OCI-LY3 (cell line): ENCODE measurements around the gene FALEC.
A peak's percentile ranks its signal among the peaks of the same experiment; 100 is the strongest.

Experiments used
- H2AFZ ChIP-seq: fragments of 200-600, 300-600 bp; shearing (Covaris generic); 2 replicates; pipeline ENCODE4 v1.6.0; 2014; ENCODE audit warnings: antibody characterized with exemption, low read depth, low read length
- H3K27ac ChIP-seq: fragments of 200-600, 300-600 bp; sonication (generic); 2 replicates; pipeline ENCODE4 v1.5.1; 2014; ENCODE audit warnings: mild to moderate bottlenecking, low read length, moderate library complexity, mixed read lengths
- H3K27me3 ChIP-seq: fragments of 200-600, 300-600 bp; sonication (generic); 2 replicates; pipeline ENCODE4 v1.6.1; 2014; ENCODE audit warnings: low read depth, low read length, mixed read lengths
- H3K36me3 ChIP-seq: fragments of 200-600, 300-600 bp; sonication (generic); replicated peaks from 2 replicates; pipeline ENCODE3; 2014; ENCODE audit warnings: low read depth, low read length, mixed read lengths
- H3K4me1 ChIP-seq: fragments of 300-600, 200-600 bp; sonication (generic); 2 replicates; pipeline ENCODE4 v1.6.1; 2014; ENCODE audit warnings: low read length, mixed read lengths
- H3K4me2 ChIP-seq: fragments of 200-600, 300-600 bp; sonication (generic); 2 replicates; pipeline ENCODE4 v1.6.1; 2014; ENCODE audit warnings: low read length, mixed read lengths
- H3K4me3 ChIP-seq: fragments of 300-600, 200-600 bp; sonication (generic); 2 replicates; pipeline ENCODE4 v1.5.1; 2014; ENCODE audit warnings: antibody characterized with exemption, mild to moderate bottlenecking, low read length, moderate library complexity
- H3K79me2 ChIP-seq: fragments of 300-600, 200-600 bp; shearing (Covaris generic); 2 replicates; pipeline ENCODE4 v1.6.1; 2014; ENCODE audit warnings: mild to moderate bottlenecking, low read length, mixed read lengths
- H3K9ac ChIP-seq: fragments of 300-600, 200-600 bp; shearing (Covaris generic); 2 replicates; pipeline ENCODE4 v1.6.0; 2014; ENCODE audit warnings: mild to moderate bottlenecking, low read length, moderate library complexity
- H3K9me3 ChIP-seq: fragments of 200-600, 300-600 bp; shearing (Covaris generic); 2 replicates; pipeline ENCODE4 v1.6.1; 2014; ENCODE audit warnings: low read length, mixed read lengths; ENCODE audit not compliant: insufficient read depth
- H4K20me1 ChIP-seq: fragments of 200-600, 300-600 bp; sonication (generic); 2 replicates; pipeline ENCODE4 v1.6.1; 2016; ENCODE audit warnings: low read length, mixed read lengths; ENCODE audit not compliant: insufficient read depth
- EZH2phosphoT487 ChIP-seq: fragments of 200-600 bp; shearing (Covaris generic); IDR thresholded peaks from 2 replicates; pipeline ENCODE4 v1.6.1; 2018; ENCODE audit warnings: antibody characterized with exemption, mixed run types, low read depth
- TF ChIP-seq, protein P1 (sequence below): fragments of 200-600, 300-600 bp; sonication (generic); IDR thresholded peaks from 2 replicates; pipeline ENCODE4 v1.5.1; 2014; ENCODE audit warnings: antibody characterized with exemption, low read length, low read depth

The FALEC gene

GRCh38 chr1:150530491-150531159, 15.1 kb downstream of the FALEC start:
- Histone ChIP-seq H3K27ac (no peak overlapping the region), H3K4me3 (no peak overlapping the region), H3K79me2 (no peaks in the 10 kb centered on the region), H3K27me3 (no peaks in the 10 kb centered on the region), H3K4me2 (no peak overlapping the region), H3K9me3 (no peaks in the 10 kb centered on the region), H3K4me1 (peaks cover 9% of the 10 kb centered on the region; the same call in 1 of the 2 replicates), H3K36me3 (no peaks in the 10 kb centered on the region), H4K20me1 (no peaks in the 10 kb centered on the region), H3K9ac (no peak overlapping the region), H2AFZ (no peak overlapping the region)
- TF ChIP-seq EZH2phosphoT487: no peak
- TF ChIP-seq, protein P1, sequence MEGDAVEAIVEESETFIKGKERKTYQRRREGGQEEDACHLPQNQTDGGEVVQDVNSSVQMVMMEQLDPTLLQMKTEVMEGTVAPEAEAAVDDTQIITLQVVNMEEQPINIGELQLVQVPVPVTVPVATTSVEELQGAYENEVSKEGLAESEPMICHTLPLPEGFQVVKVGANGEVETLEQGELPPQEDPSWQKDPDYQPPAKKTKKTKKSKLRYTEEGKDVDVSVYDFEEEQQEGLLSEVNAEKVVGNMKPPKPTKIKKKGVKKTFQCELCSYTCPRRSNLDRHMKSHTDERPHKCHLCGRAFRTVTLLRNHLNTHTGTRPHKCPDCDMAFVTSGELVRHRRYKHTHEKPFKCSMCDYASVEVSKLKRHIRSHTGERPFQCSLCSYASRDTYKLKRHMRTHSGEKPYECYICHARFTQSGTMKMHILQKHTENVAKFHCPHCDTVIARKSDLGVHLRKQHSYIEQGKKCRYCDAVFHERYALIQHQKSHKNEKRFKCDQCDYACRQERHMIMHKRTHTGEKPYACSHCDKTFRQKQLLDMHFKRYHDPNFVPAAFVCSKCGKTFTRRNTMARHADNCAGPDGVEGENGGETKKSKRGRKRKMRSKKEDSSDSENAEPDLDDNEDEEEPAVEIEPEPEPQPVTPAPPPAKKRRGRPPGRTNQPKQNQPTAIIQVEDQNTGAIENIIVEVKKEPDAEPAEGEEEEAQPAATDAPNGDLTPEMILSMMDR: no peak

GRCh38 chr1:150532860-150533259, 17.3 kb downstream of the FALEC start:
- H2AFZ ChIP-seq: no peak overlapping the region
- H3K4me2 ChIP-seq: no peak overlapping the region
- no peaks in the 10 kb centered on the region for H3K9me3 ChIP-seq
- H3K27me3 ChIP-seq: no peaks in the 10 kb centered on the region
- H3K4me1 ChIP-seq: peaks cover 9% of the 10 kb centered on the region; the same call in 1 of the 2 replicates
- no peaks in the 10 kb centered on the region for H3K36me3 ChIP-seq
- no peak overlapping the region for H3K9ac ChIP-seq
- TF ChIP-seq, protein P1: 0 out of 2 replicates have a peak, but pooled peaks have one; percentile 23
- TF ChIP-seq EZH2phosphoT487: no peak
- H3K27ac ChIP-seq: no peak overlapping the region
- H3K79me2 ChIP-seq: no peaks in the 10 kb centered on the region
- H3K4me3 ChIP-seq: no peak overlapping the region
- no peaks in the 10 kb centered on the region for H4K20me1 ChIP-seq

DNA sequence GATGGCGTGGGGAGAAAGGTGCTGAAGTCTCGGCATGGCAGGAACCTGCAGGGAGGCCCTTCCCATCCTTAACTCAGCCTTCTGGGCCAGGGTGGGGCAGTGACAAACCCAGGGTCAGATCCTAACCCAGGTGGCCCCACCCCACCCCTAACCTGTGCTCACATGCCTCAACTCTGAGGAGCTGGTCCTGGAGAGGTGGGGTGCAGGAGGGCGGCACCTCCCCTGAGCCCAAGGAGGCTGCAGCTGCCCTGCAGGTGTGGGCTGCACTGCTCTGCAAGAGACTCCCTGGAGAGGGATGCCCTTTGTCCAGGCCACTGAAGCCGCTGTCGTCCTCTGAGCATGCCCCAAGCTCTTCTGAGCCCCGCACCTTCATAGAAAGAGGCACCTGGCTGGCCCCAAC, 18.4 kb downstream of the FALEC start:
- no peak overlapping the region for H3K9ac ChIP-seq
- no peak for TF ChIP-seq EZH2phosphoT487
- TF ChIP-seq, protein P1: no peak
- H3K4me2 ChIP-seq: no peak overlapping the region
- H2AFZ ChIP-seq: no peak overlapping the region
- no peaks in the 10 kb centered on the region for H3K27me3 ChIP-seq
- no peaks in the 10 kb centered on the region for H3K79me2 ChIP-seq
- no peaks in the 10 kb centered on the region for H3K9me3 ChIP-seq
- peaks cover 9% of the 10 kb centered on the region; the same call in 1 of the 2 replicates for H3K4me1 ChIP-seq
- no peaks in the 10 kb centered on the region for H3K36me3 ChIP-seq
- H4K20me1 ChIP-seq: no peaks in the 10 kb centered on the region
- H3K4me3 ChIP-seq: no peak overlapping the region
- no peak overlapping the region for H3K27ac ChIP-seq

GRCh38 chr1:150535511-150536287, 20.1 kb downstream of the FALEC start:
- H2AFZ ChIP-seq: no peak overlapping the region
- TF ChIP-seq EZH2phosphoT487: no peak
- TF ChIP-seq, protein P1: no peak
- no peaks in the 10 kb centered on the region for H3K27me3 ChIP-seq
- no peaks in the 10 kb centered on the region for H3K4me1 ChIP-seq
- H3K27ac ChIP-seq: no peak overlapping the region
- no peaks in the 10 kb centered on the region for H4K20me1 ChIP-seq
- no peak overlapping the region for H3K4me2 ChIP-seq
- H3K79me2 ChIP-seq: no peaks in the 10 kb centered on the region
- H3K9ac ChIP-seq: no peak overlapping the region
- H3K4me3 ChIP-seq: no peak overlapping the region
- H3K9me3 ChIP-seq: no peaks in the 10 kb centered on the region
- no peaks in the 10 kb centered on the region for H3K36me3 ChIP-seq
